ENCODE results near the gene ABHD2. TPM values are rescaled to one million over a fixed set of nuclear protein-coding genes. Genes with fewer than 3 reads are reported as not detected.

ABHD2 gene
- total and polyA plus RNA-seq, 2 donors, result 5.6 to 13.7 TPM

DNA sequence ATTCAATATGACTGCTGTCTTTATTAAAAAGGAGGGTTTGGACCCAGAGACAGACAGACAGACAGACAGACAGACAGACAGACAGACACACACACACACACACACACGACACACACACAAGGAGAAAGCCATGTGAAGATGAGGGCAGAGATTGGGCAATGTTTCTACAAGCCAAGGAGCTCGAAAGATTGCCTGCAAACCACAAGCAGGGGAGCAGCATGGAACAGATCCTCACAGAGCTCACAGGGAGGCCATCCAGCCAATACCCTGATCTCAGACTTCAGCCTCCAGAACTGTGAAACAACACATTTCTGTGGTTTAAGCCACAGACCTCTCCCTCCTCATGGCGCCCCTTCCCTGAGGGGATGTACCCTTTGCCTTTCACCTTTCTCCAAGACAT, 35.8 kb upstream of the ABHD2 start:
- peaks cover 0 to 3% of the 10 kb centered on the region in 2 donors for H3K4me1 ChIP-seq (ENCODE audit: control insufficient read depth in 2 of 2, insufficient read depth in 2 of 2, low read length in 2 of 2)
- H3K4me3 ChIP-seq (ENCODE audit: low read length in 2 of 2), result no peak overlapping the region
- no peaks in the 10 kb centered on the region for H3K36me3 ChIP-seq (ENCODE audit: control insufficient read depth in 2 of 2, insufficient read depth in 2 of 2, low read length in 1 of 2)
- WGBS, result 19% methylated on average over 3 of the region's 3 CpGs
- H3K27me3 ChIP-seq (ENCODE audit: control insufficient read depth in 2 of 2, insufficient read depth in 1 of 2, low read length in 1 of 2), result no peaks in the 10 kb centered on the region
- no peak overlapping the region for H3K27ac ChIP-seq (ENCODE audit: low read depth in 1 of 2, low read length in 1 of 2)
- DNase-seq (ENCODE audit: low read depth in 6 of 9, low spot score in 9 of 9), result no peak
- no peaks in the 10 kb centered on the region for H3K9me3 ChIP-seq (ENCODE audit: control insufficient read depth in 2 of 2, insufficient read depth in 1 of 2, low read length in 1 of 2)

DNA sequence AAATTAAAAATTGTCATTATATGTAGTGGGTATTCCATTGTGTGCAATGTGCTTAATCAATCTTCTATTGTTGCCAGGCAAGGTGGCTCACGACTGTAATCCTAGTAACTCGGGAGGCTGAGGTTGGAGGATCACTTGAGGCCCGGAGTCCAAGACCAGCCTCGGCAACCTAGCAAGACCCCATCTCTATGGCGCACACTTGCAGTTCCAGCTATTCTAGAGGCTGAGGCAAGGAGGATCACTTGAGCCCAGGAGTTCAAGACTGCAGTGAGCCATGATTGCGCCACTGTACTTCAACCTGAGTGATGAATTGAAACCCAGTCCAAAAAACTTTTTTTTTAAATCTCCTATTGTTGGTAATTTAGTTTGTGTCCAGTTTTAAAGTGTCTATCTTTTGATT, 33.4 kb upstream of the ABHD2 start:
- no peaks in the 10 kb centered on the region for H3K36me3 ChIP-seq (ENCODE audit: control insufficient read depth in 2 of 2, insufficient read depth in 2 of 2, low read length in 1 of 2)
- H3K27me3 ChIP-seq (ENCODE audit: control insufficient read depth in 2 of 2, insufficient read depth in 1 of 2, low read length in 1 of 2), result peaks cover 0 to 3% of the 10 kb centered on the region in 2 donors
- H3K4me1 ChIP-seq (ENCODE audit: control insufficient read depth in 2 of 2, insufficient read depth in 2 of 2, low read length in 2 of 2), result peaks cover 0 to 3% of the 10 kb centered on the region in 2 donors
- 98% methylated on average over 6 of the region's 6 CpGs for WGBS
- H3K4me3 ChIP-seq (ENCODE audit: low read length in 2 of 2), result no peak overlapping the region
- no peak overlapping the region for H3K27ac ChIP-seq (ENCODE audit: low read depth in 1 of 2, low read length in 1 of 2)
- no peak for DNase-seq (ENCODE audit: low read depth in 6 of 9, low spot score in 9 of 9)
- no peaks in the 10 kb centered on the region for H3K9me3 ChIP-seq (ENCODE audit: control insufficient read depth in 2 of 2, insufficient read depth in 1 of 2, low read length in 1 of 2)

DNA sequence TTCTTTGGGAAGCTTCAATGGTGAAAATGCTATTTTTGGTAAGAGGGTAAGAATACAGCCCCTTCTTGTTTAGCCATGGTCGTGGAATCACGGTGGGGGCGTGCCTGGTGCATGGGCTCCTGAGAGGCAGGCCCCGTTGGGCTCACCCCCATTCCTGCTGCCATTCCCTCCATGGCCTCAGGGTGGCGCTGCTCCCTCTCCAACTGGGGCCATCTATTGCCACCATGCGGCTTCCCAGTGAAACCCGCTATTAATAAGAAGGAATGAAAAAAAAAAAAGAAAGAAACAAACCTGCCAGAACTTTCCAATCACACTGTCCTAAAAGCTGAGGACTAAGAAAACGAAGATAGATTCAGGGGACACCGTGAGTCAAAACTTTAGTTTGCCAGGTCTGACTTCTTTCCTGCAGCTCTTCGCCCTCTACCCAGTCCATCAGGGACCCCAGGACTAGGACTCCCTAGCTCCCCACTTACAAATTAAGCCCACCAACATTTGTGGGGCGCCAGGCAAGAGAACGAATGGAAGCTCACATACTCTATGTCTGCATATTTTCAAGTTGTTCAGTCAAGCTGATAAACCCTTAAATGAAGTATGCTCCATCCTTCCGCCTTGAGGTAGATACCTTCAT, 30.6 kb upstream of the ABHD2 start:
- no peaks in the 10 kb centered on the region for H3K9me3 ChIP-seq (ENCODE audit: control insufficient read depth in 2 of 2, insufficient read depth in 1 of 2, low read length in 1 of 2)
- 35% methylated on average over 13 of the region's 13 CpGs for WGBS
- peaks cover 0 to 3% of the 10 kb centered on the region in 2 donors for H3K4me1 ChIP-seq (ENCODE audit: control insufficient read depth in 2 of 2, insufficient read depth in 2 of 2, low read length in 2 of 2)
- peaks cover 0 to 3% of the 10 kb centered on the region in 2 donors for H3K27me3 ChIP-seq (ENCODE audit: control insufficient read depth in 2 of 2, insufficient read depth in 1 of 2, low read length in 1 of 2)
- DNase-seq (ENCODE audit: low read depth in 6 of 9, low spot score in 9 of 9), result peak; percentile 21 to 77 (median 52)
- H3K4me3 ChIP-seq (ENCODE audit: low read length in 2 of 2), result no peak overlapping the region
- H3K27ac ChIP-seq (ENCODE audit: low read depth in 1 of 2, low read length in 1 of 2), result no peak overlapping the region
- H3K36me3 ChIP-seq (ENCODE audit: control insufficient read depth in 2 of 2, insufficient read depth in 2 of 2, low read length in 1 of 2), result no peaks in the 10 kb centered on the region

DNA sequence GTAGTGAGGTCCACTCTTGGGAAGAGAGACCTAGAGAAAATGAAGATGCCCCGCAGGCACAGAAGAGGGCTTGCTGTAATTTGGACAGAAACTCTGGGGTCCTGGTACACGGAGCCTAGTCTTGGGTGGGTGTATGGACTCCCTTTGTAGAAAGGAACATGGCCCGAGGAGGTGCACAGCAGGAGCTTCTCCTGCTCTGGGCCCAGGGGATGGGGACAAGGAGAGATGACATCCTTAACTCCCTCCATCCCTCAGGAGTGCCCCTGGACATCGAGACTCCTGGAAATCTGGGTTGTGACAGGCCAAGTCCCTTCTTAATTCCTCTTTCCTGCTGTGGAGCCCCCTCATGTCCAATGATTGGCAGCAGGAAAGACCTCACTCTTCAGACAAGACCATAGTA, 29.9 kb upstream of the ABHD2 start:
- H3K36me3 ChIP-seq (ENCODE audit: control insufficient read depth in 2 of 2, insufficient read depth in 2 of 2, low read length in 1 of 2), result no peaks in the 10 kb centered on the region
- DNase-seq (ENCODE audit: low read depth in 6 of 9, low spot score in 9 of 9), result no peak
- WGBS, result 92% methylated on average over 4 of the region's 4 CpGs
- H3K27me3 ChIP-seq (ENCODE audit: control insufficient read depth in 2 of 2, insufficient read depth in 1 of 2, low read length in 1 of 2), result peaks cover 0 to 3% of the 10 kb centered on the region in 2 donors
- H3K9me3 ChIP-seq (ENCODE audit: control insufficient read depth in 2 of 2, insufficient read depth in 1 of 2, low read length in 1 of 2), result no peaks in the 10 kb centered on the region
- H3K4me3 ChIP-seq (ENCODE audit: low read length in 2 of 2), result no peak overlapping the region
- no peak overlapping the region for H3K27ac ChIP-seq (ENCODE audit: low read depth in 1 of 2, low read length in 1 of 2)
- H3K4me1 ChIP-seq (ENCODE audit: control insufficient read depth in 2 of 2, insufficient read depth in 2 of 2, low read length in 2 of 2), result peaks cover 0 to 3% of the 10 kb centered on the region in 2 donors

DNA sequence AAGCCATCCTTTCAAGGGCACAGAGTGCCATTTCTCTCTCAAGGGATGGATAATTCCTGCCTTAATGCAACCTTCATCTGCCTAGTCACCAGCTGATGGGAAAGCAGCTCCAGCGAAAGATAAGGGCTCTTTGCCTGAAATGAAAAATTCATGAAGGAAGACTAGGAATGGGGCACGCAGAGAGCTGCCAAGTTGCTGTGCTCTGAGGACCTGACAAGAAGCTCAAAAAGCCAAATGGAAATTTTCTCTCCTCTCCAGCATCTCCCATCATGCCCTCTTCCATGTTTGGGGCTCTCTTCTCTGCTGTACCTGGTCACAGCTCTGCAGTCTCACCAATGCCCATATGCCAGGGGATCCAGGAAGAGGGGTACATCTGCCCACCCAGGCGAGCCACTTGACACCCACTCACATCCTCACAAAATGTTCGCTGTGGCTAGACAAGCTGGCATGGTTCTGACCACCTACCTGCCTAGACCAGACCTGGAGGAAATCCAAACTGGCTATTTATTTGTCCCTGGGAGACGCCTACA, 29.3 kb upstream of the ABHD2 start:
- 95% methylated on average over 5 of the region's 5 CpGs for WGBS
- no peak for DNase-seq (ENCODE audit: low read depth in 6 of 9, low spot score in 9 of 9)
- H3K27me3 ChIP-seq (ENCODE audit: control insufficient read depth in 2 of 2, insufficient read depth in 1 of 2, low read length in 1 of 2), result peaks cover 0 to 3% of the 10 kb centered on the region in 2 donors

DNA sequence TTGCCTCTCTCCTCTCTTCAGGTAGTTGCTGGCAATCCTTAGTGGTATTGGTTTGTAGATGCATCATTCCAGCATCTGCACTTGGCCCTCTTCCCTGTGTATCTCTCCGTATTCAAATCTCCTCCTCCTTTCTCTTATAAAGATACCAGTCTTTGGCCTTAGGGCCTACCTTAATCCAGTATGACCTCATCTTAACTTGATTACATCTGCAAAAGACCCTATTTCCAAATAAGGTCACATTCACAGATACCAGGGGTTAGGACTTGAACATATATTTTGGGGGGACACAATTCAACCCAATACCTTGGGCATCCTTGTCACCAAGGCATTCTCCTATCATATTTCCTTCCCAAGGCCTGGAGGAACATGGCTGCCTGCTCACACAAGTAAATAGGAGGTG, 22.0 kb upstream of the ABHD2 start:
- no peak for DNase-seq (ENCODE audit: low read depth in 6 of 9, low spot score in 9 of 9)
- Histone ChIP-seq H3K36me3 (ENCODE audit: control insufficient read depth in 2 of 2, insufficient read depth in 2 of 2, low read length in 1 of 2) (no peaks in the 10 kb centered on the region), H3K4me1 (ENCODE audit: control insufficient read depth in 2 of 2, insufficient read depth in 2 of 2, low read length in 2 of 2) (no peaks in the 10 kb centered on the region), H3K27ac (ENCODE audit: low read depth in 1 of 2, low read length in 1 of 2) (no peak overlapping the region), H3K27me3 (ENCODE audit: control insufficient read depth in 2 of 2, insufficient read depth in 1 of 2, low read length in 1 of 2) (no peaks in the 10 kb centered on the region), H3K9me3 (ENCODE audit: control insufficient read depth in 2 of 2, insufficient read depth in 1 of 2, low read length in 1 of 2) (peaks cover 4 to 18% of the 10 kb centered on the region in 2 donors), H3K4me3 (ENCODE audit: low read length in 2 of 2) (no peak overlapping the region)
- 96% methylated on average over 1 of the region's 1 CpG for WGBS

More for the DNA sequence above, 29.3 kb upstream of the ABHD2 start:
- no peaks in the 10 kb centered on the region for H3K36me3 ChIP-seq (ENCODE audit: control insufficient read depth in 2 of 2, insufficient read depth in 2 of 2, low read length in 1 of 2)
- H3K27ac ChIP-seq (ENCODE audit: low read depth in 1 of 2, low read length in 1 of 2), result no peak overlapping the region
- H3K4me3 ChIP-seq (ENCODE audit: low read length in 2 of 2), result no peak overlapping the region
- H3K9me3 ChIP-seq (ENCODE audit: control insufficient read depth in 2 of 2, insufficient read depth in 1 of 2, low read length in 1 of 2), result no peaks in the 10 kb centered on the region
- peaks cover 0 to 3% of the 10 kb centered on the region in 2 donors for H3K4me1 ChIP-seq (ENCODE audit: control insufficient read depth in 2 of 2, insufficient read depth in 2 of 2, low read length in 2 of 2)

DNA sequence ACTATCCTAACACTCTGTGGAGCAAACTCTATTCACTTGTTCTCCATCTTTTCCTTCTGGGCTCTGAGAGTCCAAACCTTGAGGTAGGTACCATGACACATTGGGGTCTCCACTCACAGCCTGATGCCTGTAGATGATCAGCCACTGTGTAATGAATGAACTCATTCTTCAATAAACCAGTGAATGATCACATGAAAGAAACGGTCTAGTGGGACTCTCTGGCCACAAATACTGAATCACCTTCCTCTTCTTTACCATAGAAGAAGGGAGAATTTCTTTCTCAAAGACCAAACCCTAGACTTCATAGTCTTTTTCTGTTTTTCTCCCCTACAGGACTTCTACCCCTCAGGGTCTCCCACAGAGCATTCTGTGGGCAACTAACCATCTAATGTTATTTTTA, 20.5 kb upstream of the ABHD2 start:
- WGBS, result 51% methylated on average over 1 of the region's 1 CpG
- Histone ChIP-seq H3K9me3 (ENCODE audit: control insufficient read depth in 2 of 2, insufficient read depth in 1 of 2, low read length in 1 of 2) (peaks cover 4 to 18% of the 10 kb centered on the region in 2 donors), H3K36me3 (ENCODE audit: control insufficient read depth in 2 of 2, insufficient read depth in 2 of 2, low read length in 1 of 2) (no peaks in the 10 kb centered on the region), H3K4me1 (ENCODE audit: control insufficient read depth in 2 of 2, insufficient read depth in 2 of 2, low read length in 2 of 2) (no peaks in the 10 kb centered on the region), H3K27ac (ENCODE audit: low read depth in 1 of 2, low read length in 1 of 2) (no peak overlapping the region), H3K4me3 (ENCODE audit: low read length in 2 of 2) (no peak overlapping the region), H3K27me3 (ENCODE audit: control insufficient read depth in 2 of 2, insufficient read depth in 1 of 2, low read length in 1 of 2) (no peaks in the 10 kb centered on the region)
- DNase-seq (ENCODE audit: low read depth in 6 of 9, low spot score in 9 of 9), result no peak

DNA sequence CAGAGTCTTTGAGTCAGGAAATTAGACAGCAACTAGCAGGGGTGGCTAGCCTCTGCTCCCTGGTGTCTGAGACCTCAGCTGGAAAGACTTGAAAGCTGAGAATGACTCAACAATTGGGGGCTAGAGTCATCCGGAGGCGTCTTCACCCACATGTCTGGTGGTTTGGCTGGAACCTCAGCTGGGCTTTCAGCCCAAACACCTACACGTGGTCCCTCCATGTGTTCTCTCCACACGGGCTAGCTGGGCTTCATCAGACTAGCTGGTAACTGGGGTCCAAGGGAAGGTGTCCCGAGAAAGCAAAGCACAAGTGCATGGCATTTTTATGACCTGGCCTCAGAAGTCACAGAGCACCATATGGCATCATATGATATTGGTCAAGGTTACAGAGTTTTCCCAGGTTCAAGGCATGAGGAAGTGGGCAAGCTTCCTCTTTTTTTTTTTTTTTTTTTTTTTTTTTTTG, 19.9 kb upstream of the ABHD2 start:
- peaks cover 4 to 18% of the 10 kb centered on the region in 2 donors for H3K9me3 ChIP-seq (ENCODE audit: control insufficient read depth in 2 of 2, insufficient read depth in 1 of 2, low read length in 1 of 2)
- H3K27ac ChIP-seq (ENCODE audit: low read depth in 1 of 2, low read length in 1 of 2), result no peak overlapping the region
- 21% methylated on average over 5 of the region's 5 CpGs for WGBS
- no peak overlapping the region for H3K4me3 ChIP-seq (ENCODE audit: low read length in 2 of 2)
- H3K4me1 ChIP-seq (ENCODE audit: control insufficient read depth in 2 of 2, insufficient read depth in 2 of 2, low read length in 2 of 2), result no peaks in the 10 kb centered on the region
- no peaks in the 10 kb centered on the region for H3K27me3 ChIP-seq (ENCODE audit: control insufficient read depth in 2 of 2, insufficient read depth in 1 of 2, low read length in 1 of 2)
- DNase-seq (ENCODE audit: low read depth in 6 of 9, low spot score in 9 of 9), result no peak
- H3K36me3 ChIP-seq (ENCODE audit: control insufficient read depth in 2 of 2, insufficient read depth in 2 of 2, low read length in 1 of 2), result no peaks in the 10 kb centered on the region

DNA sequence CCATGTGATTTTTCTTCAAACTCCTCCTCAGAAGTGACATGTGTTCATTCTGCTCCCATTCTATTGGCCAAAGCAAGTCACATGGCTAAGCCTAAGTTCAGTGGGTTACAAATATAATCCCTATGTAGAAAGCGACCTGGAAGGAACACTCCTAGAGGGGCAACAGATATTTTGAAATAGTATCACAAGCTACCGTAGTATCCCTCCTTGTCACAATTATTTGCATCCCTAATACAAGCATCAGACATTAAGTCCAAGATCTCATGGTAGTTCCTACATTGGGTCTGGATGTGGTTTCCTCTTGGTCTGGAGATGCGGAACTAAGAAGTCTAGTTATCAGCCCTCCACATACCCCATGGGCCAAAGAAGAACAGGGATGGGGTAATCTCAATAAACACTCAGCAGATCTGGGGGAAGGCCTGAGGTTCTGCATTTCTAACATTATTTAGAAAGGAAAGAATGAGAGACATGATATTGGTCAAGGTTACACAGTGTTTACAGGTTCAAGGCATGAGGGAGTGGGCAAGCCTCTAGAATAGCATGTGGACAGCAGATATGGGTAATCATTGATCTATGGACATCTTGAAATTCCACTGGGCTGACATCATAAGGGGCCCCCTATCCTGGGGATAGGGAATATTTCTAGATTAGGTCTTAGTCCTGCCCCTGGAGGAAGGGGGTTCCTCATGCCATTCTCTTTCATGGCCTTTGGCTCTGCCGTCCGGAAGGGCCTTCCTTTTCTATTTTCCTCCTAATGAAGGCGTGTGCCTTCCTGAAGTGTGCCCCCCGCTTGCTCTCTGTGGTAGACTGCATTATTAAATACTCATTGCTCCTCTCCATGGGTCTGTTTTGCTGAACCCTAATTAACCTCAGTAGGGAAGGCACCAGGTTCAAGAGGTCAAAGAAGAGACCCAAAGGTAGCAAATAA, 17.8 kb upstream of the ABHD2 start:
- H3K4me1 ChIP-seq (ENCODE audit: control insufficient read depth in 2 of 2, insufficient read depth in 2 of 2, low read length in 2 of 2), result no peaks in the 10 kb centered on the region
- 96% methylated on average over 7 of the region's 7 CpGs for WGBS
- H3K27ac ChIP-seq (ENCODE audit: low read depth in 1 of 2, low read length in 1 of 2), result no peak overlapping the region

More for the DNA sequence above, 17.8 kb upstream of the ABHD2 start:
- Histone ChIP-seq H3K4me3 (ENCODE audit: low read length in 2 of 2) (no peak overlapping the region), H3K9me3 (ENCODE audit: control insufficient read depth in 2 of 2, insufficient read depth in 1 of 2, low read length in 1 of 2) (peaks cover 4 to 18% of the 10 kb centered on the region in 2 donors), H3K27me3 (ENCODE audit: control insufficient read depth in 2 of 2, insufficient read depth in 1 of 2, low read length in 1 of 2) (no peaks in the 10 kb centered on the region), H3K36me3 (ENCODE audit: control insufficient read depth in 2 of 2, insufficient read depth in 2 of 2, low read length in 1 of 2) (no peaks in the 10 kb centered on the region)
- no peak for DNase-seq (ENCODE audit: low read depth in 6 of 9, low spot score in 9 of 9)
